ENCODE measurements around the gene DOCK2. TPM values are rescaled to one million over a fixed set of nuclear protein-coding genes. Genes with fewer than 3 reads are reported as not detected.

DOCK2 gene
- total RNA-seq, 2 experiments from 2014 or later: 161 to 205 TPM

DNA sequence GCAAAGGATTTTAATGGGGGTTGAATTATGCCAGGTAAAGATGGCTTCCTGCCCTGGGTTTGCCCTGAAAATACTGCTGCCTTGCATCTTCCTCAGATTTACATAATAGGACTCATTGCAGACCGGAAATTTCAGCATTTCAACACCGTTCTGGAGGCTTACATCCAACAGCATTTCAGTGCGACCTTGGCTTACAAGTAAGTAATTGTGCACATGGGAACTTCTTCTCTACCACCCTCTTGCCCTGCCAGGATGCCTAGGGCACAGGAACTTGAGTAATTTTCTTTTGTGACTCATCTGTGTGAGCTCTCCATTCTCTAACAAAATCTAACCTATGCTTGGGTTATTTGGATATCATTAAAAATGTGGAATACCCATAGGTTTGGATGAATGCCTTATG, 80.2 kb downstream of the DOCK2 start:
- no peaks in the 10 kb centered on the region for H3K9me3 ChIP-seq (ENCODE audit: low read length)
- H3K27ac ChIP-seq (ENCODE audit: low read depth, low read length, poor library complexity, severe bottlenecking): no peak overlapping the region
- no peaks in the 10 kb centered on the region for H3K4me1 ChIP-seq (ENCODE audit: insufficient read depth, low read length, poor library complexity, severe bottlenecking)
- no peaks in the 10 kb centered on the region for H3K79me2 ChIP-seq (ENCODE audit: insufficient read depth, low read depth, low read length)
- POLR2A ChIA-PET: interaction anchor here (1.4 to 2.1 kb wide), 2 partner anchors 11 kb away, joined by 4 to 5 read pairs; no protein-coding TSS in a partner anchor
- no peak overlapping the region for H3K4me2 ChIP-seq (ENCODE audit: low read length)
- no TSS peak for BruUV-seq (replicated peaks)
- H4K20me1 ChIP-seq (ENCODE audit: insufficient read depth, low read length): no peaks in the 10 kb centered on the region
- H3K4me3 ChIP-seq (ENCODE audit: low read depth, low read length, poor library complexity, severe bottlenecking): no peak overlapping the region
- intact Hi-C loops (cut with micrococcal nuclease; ENCODE audit: unreplicated experiment): no loop called here
- no peaks in the 10 kb centered on the region for H3K9me2 ChIP-seq (ENCODE audit: insufficient read depth, low read length)
- no peak for DNase-seq (ENCODE audit: low spot score)
- H3K36me3 ChIP-seq (ENCODE audit: insufficient read depth, low read length): peaks cover 100% of the 10 kb centered on the region
- no peak for TF ChIP-seq EZH2phosphoT487 (IDR thresholded peaks at IDR 0.05; ENCODE audit: borderline replicate concordance, low read depth, low read length)
- TF ChIP-seq, protein P1, sequence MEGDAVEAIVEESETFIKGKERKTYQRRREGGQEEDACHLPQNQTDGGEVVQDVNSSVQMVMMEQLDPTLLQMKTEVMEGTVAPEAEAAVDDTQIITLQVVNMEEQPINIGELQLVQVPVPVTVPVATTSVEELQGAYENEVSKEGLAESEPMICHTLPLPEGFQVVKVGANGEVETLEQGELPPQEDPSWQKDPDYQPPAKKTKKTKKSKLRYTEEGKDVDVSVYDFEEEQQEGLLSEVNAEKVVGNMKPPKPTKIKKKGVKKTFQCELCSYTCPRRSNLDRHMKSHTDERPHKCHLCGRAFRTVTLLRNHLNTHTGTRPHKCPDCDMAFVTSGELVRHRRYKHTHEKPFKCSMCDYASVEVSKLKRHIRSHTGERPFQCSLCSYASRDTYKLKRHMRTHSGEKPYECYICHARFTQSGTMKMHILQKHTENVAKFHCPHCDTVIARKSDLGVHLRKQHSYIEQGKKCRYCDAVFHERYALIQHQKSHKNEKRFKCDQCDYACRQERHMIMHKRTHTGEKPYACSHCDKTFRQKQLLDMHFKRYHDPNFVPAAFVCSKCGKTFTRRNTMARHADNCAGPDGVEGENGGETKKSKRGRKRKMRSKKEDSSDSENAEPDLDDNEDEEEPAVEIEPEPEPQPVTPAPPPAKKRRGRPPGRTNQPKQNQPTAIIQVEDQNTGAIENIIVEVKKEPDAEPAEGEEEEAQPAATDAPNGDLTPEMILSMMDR (conservative IDR thresholded peaks at IDR 0.05; ENCODE audit: low read length): no peak
- no peak overlapping the region for H2AFZ ChIP-seq (ENCODE audit: low read length)
- CTCF ChIA-PET (ENCODE audit: unreplicated experiment): no interaction called here

DNA sequence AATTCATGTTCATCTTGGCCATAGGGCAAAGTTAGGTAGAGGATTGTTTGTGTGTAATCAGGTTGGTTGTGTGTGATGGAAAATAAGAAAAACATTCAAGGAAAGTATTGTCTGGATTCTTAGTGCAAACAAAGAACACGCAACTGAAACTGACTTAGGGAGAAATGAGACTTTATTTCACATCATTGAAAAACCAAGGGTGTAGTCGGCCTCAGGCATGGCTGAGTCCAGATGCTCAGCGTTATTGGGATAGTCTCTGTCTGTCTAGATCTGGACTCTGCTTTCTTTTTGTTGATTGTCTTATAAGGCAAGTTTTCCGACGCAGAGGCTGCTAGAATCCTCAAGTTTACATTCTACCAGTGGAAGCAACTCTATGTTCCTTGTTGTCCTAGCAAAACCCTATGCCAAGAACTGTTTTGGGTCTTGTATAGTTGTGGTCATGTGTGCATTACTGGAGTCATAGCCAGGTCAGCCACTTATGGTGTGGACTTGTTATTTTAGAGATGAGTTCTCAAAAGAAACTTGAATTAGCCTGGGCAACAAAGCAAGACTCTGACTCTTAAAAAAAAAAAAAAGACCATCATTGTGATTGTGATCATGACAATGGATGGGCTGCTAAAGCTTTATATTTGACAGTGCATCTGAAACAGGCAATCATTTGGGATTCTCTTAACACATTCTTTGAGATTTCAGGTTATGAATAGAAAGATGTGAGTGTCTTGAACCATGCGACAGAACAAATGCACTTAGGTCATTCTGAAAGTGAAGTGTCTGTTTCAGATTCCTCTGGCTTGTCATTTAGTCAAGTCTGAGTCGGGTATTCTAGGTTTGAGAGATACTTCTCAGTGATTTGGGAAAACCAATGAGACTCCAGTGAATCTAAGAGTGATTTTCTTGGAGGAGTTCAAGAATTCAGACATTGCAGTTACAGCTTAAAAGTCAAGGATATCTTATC, 82.6 kb downstream of the DOCK2 start:
- Histone ChIP-seq H4K20me1 (ENCODE audit: insufficient read depth, low read length) (no peaks in the 10 kb centered on the region), H3K9me2 (ENCODE audit: insufficient read depth, low read length) (no peaks in the 10 kb centered on the region), H3K4me2 (ENCODE audit: low read length) (no peak overlapping the region), H3K36me3 (ENCODE audit: insufficient read depth, low read length) (peaks cover 100% of the 10 kb centered on the region), H3K4me1 (ENCODE audit: insufficient read depth, low read length, poor library complexity, severe bottlenecking) (no peaks in the 10 kb centered on the region), H3K79me2 (ENCODE audit: insufficient read depth, low read depth, low read length) (no peaks in the 10 kb centered on the region), H3K4me3 (ENCODE audit: low read depth, low read length, poor library complexity, severe bottlenecking) (no peak overlapping the region), H3K9me3 (ENCODE audit: low read length) (no peaks in the 10 kb centered on the region), H3K27ac (ENCODE audit: low read depth, low read length, poor library complexity, severe bottlenecking) (no peak overlapping the region), H2AFZ (ENCODE audit: low read length) (no peak overlapping the region)
- ChIA-PET POLR2A (interaction anchor here (0.6 to 0.7 kb wide), 2 partner anchors 110 to 621 kb away, joined by 3 to 4 read pairs; no protein-coding TSS in a partner anchor), CTCF (ENCODE audit: unreplicated experiment) (interaction anchor here (0.6 kb wide), 1 partner anchor 131 kb away, joined by 3 read pairs; no protein-coding TSS in a partner anchor)
- no TSS peak for BruUV-seq (replicated peaks)
- no peak for DNase-seq (ENCODE audit: low spot score)
- intact Hi-C loops (cut with micrococcal nuclease; ENCODE audit: unreplicated experiment): no loop called here
- TF ChIP-seq, protein P1 (conservative IDR thresholded peaks at IDR 0.05; ENCODE audit: low read length): no peak

GRCh38 chr5:169721771-169722170, 84.7 kb downstream of the DOCK2 start:
- Histone ChIP-seq H3K9me3 (ENCODE audit: low read length) (no peaks in the 10 kb centered on the region), H3K4me1 (ENCODE audit: insufficient read depth, low read length, poor library complexity, severe bottlenecking) (no peaks in the 10 kb centered on the region), H3K36me3 (ENCODE audit: insufficient read depth, low read length) (peaks cover 94% of the 10 kb centered on the region), H3K4me3 (ENCODE audit: low read depth, low read length, poor library complexity, severe bottlenecking) (no peak overlapping the region), H3K27ac (ENCODE audit: low read depth, low read length, poor library complexity, severe bottlenecking) (no peak overlapping the region), H3K79me2 (ENCODE audit: insufficient read depth, low read depth, low read length) (peaks cover 4% of the 10 kb centered on the region; the same call in 1 of the 2 replicates), H4K20me1 (ENCODE audit: insufficient read depth, low read length) (no peaks in the 10 kb centered on the region), H2AFZ (ENCODE audit: low read length) (no peak overlapping the region), H3K9me2 (ENCODE audit: insufficient read depth, low read length) (no peaks in the 10 kb centered on the region), H3K4me2 (ENCODE audit: low read length) (no peak overlapping the region)
- no TSS peak for BruUV-seq (replicated peaks)
- ChIA-PET CTCF (ENCODE audit: unreplicated experiment) (no interaction called here), POLR2A (interaction anchor here (1.5 kb wide), 1 partner anchor 12 kb away, joined by 8 read pairs; no protein-coding TSS in a partner anchor)
- DNase-seq (ENCODE audit: low spot score): no peak
- TF ChIP-seq, protein P1 (conservative IDR thresholded peaks at IDR 0.05; ENCODE audit: low read length): peak; percentile 57
- no peak for TF ChIP-seq EZH2phosphoT487 (IDR thresholded peaks at IDR 0.05; ENCODE audit: borderline replicate concordance, low read depth, low read length)
- intact Hi-C loops (cut with micrococcal nuclease; ENCODE audit: unreplicated experiment): no loop called here

All from OCI-LY7 (cell line).